GM12878 (cell line): Measurements from ENCODE around the gene MAGEA10. TPM values are rescaled to one million over a fixed set of nuclear protein-coding genes. Genes with fewer than 3 reads are reported as not detected.
"Not testable (repeated sequence)": the region's sequence is repeated elsewhere in the genome, so short reads cannot be mapped to it uniquely, and the experiment has no call there.

Source experiments
- ATAC-seq: fragments of 200-7000 bp; cut with Tn5 transposase; 3 replicates; pipeline ENCODE4 v1.9.1; 2020; ENCODE audit warnings: mild to moderate bottlenecking, moderate library complexity
- BruUV-seq: library from RNA; stranded (reverse); fragments of 400-500 nt; replicated peaks from 2 replicates; lab custom pipeline; 2021; lab: Mats Ljungman, UMichigan
- CTCF ChIA-PET: fragments of 300-600 bp; sonication (Branson Sonifier 250); formaldehyde crosslinking; extraction: SDS; loops from one replicate; lab custom pipeline; 2021; ENCODE audit warnings: inconsistent platforms; lab: Yijun Ruan, JAX
- POLR2A ChIA-PET: fragments of 350-600 bp; formaldehyde crosslinking; extraction: SDS; loops from one replicate; lab custom pipeline; 2021; ENCODE audit warnings: inconsistent platforms; lab: Charles Lee
- RAD21 ChIA-PET: fragments of 300-600 bp; sonication (Branson Sonifier 250); formaldehyde crosslinking; loops from one replicate; lab custom pipeline; 2023; ENCODE audit warnings: antibody characterized with exemption; ENCODE audit not compliant: unreplicated experiment; lab: Charles Lee
- SMC1A ChIA-PET: fragments of 300-600 bp; sonication (Branson Sonifier 250); formaldehyde crosslinking; loops from one replicate; lab custom pipeline; 2023; ENCODE audit not compliant: unreplicated experiment, uncharacterized antibody; lab: Charles Lee
- DNase-seq: peaks from one replicate; pipeline ENCODE4 v3.0.0-alpha.2; 2011; ENCODE audit warnings: low read depth, low spot score
- FAIRE-seq: peaks from 3 replicates; lab custom pipeline; 2011; peaks lifted over from hg19 to GRCh38; lab: Jason Lieb, UNC
- H2AFZ ChIP-seq: 2 replicates; pipeline ENCODE4 v1.6.0; 2011; ENCODE audit warnings: low read depth, low read length, control low read depth; ENCODE audit not compliant: control insufficient read depth
- H3K27ac ChIP-seq: 2 replicates; pipeline ENCODE4 v1.5.1; 2011; ENCODE audit warnings: control low read depth; ENCODE audit not compliant: control insufficient read depth, insufficient read depth
- H3K27me3 ChIP-seq, 2 experiments: replicated peaks in 1 of 2; 2 replicates each; pipeline versions ENCODE4 v1.6.0 to v1.6.1; 2011; ENCODE audit warnings: low read length in 1 of 2; ENCODE audit not compliant: control insufficient read depth in 2 of 2, insufficient read depth in 2 of 2
- H3K36me3 ChIP-seq, 2 experiments: 2 replicates each; pipeline ENCODE4 v1.5.1; 2011; ENCODE audit warnings: low read length in 1 of 2; ENCODE audit not compliant: control insufficient read depth in 2 of 2, insufficient read depth in 2 of 2
- H3K4me1 ChIP-seq: 2 replicates; pipeline ENCODE4 v1.6.1; 2011; ENCODE audit warnings: mild to moderate bottlenecking, low read length, moderate library complexity, mixed read lengths; ENCODE audit not compliant: control insufficient read depth, insufficient read depth
- H3K4me2 ChIP-seq: 2 replicates; pipeline ENCODE4 v1.6.0; 2011; ENCODE audit warnings: control low read depth; ENCODE audit not compliant: control insufficient read depth, insufficient read depth
- H3K4me3 ChIP-seq: fragments of 200-600 bp; sonication (generic); 2 replicates; pipeline ENCODE4 v1.5.1; 2016
- H3K79me2 ChIP-seq: 2 replicates; pipeline ENCODE4 v1.6.0; 2011; ENCODE audit warnings: low read length; ENCODE audit not compliant: control insufficient read depth, insufficient read depth
- H3K9ac ChIP-seq: 2 replicates; pipeline ENCODE4 v1.8.0; 2011; ENCODE audit warnings: low read length, control low read depth, mixed read lengths; ENCODE audit not compliant: control insufficient read depth, insufficient read depth
- H3K9me3 ChIP-seq: replicated peaks from 3 replicates; pipeline ENCODE4 v1.5.1; 2011; ENCODE audit warnings: mild to moderate bottlenecking, low read length; ENCODE audit not compliant: control insufficient read depth, insufficient read depth
- H4K20me1 ChIP-seq: 2 replicates; pipeline ENCODE4 v1.6.0; 2011; ENCODE audit not compliant: control insufficient read depth, insufficient read depth
- ATF7 ChIP-seq: fragments of 450-650 bp; IDR thresholded peaks from 2 replicates; pipeline ENCODE4 v1.6.1; 2016; ENCODE audit warnings: low read depth, mild to moderate bottlenecking
- BACH1 ChIP-seq: fragments of 450-650 bp; IDR thresholded peaks from 2 replicates; pipeline ENCODE4 v1.6.1; 2017; ENCODE audit warnings: mild to moderate bottlenecking, borderline replicate concordance
- BCL11A ChIP-seq: IDR thresholded peaks from 2 replicates; pipeline ENCODE4 v1.6.1; 2011; ENCODE audit warnings: low read depth, low read length
- CBFB ChIP-seq: IDR thresholded peaks from 2 replicates; pipeline ENCODE4 v1.6.1; 2016; ENCODE audit warnings: antibody characterized with exemption, low read depth
- CREM ChIP-seq: IDR thresholded peaks from 2 replicates; pipeline ENCODE4 v1.6.1; 2014; ENCODE audit warnings: antibody characterized with exemption, low read depth
- ESRRA ChIP-seq: IDR thresholded peaks from 2 replicates; pipeline ENCODE4 v1.6.1; 2012; ENCODE audit warnings: mild to moderate bottlenecking, low read length, improper control_type of control experiment
- FOXM1 ChIP-seq: IDR thresholded peaks from 2 replicates; pipeline ENCODE4 v1.6.1; 2012; ENCODE audit warnings: low read depth, mild to moderate bottlenecking, inconsistent platforms, low read length, moderate library complexity
- HDGF ChIP-seq: fragments of 450-650 bp; IDR thresholded peaks from 2 replicates; pipeline ENCODE4 v1.6.1; 2016; ENCODE audit warnings: antibody characterized with exemption
- JUND ChIP-seq: IDR thresholded peaks from 2 replicates; pipeline ENCODE4 v1.6.1; 2012; ENCODE audit warnings: low read depth, mild to moderate bottlenecking, low read length, improper control_type of control experiment, moderate library complexity
- KAT2A ChIP-seq: conservative IDR thresholded peaks from 2 replicates; pipeline ENCODE4 v1.6.1; 2011; ENCODE audit warnings: low read depth, low read length; ENCODE audit not compliant: control insufficient read depth
- MYB ChIP-seq: fragments of 150-350 bp; IDR thresholded peaks from 2 replicates; pipeline ENCODE4 v1.6.1; 2014; ENCODE audit warnings: mild to moderate bottlenecking, low read depth, low read length, borderline replicate concordance
- SPI1 ChIP-seq: IDR thresholded peaks from 2 replicates; pipeline ENCODE4 v1.6.1; 2011; ENCODE audit warnings: low read depth, mild to moderate bottlenecking, low read length, moderate library complexity, borderline replicate concordance; ENCODE audit not compliant: insufficient read depth
- SREBF2 ChIP-seq: IDR thresholded peaks from 2 replicates; pipeline ENCODE4 v1.6.1; 2012; ENCODE audit warnings: mild to moderate bottlenecking, low read length
- TARDBP ChIP-seq: IDR thresholded peaks from 2 replicates; pipeline ENCODE4 v1.6.1; 2016; ENCODE audit warnings: borderline replicate concordance
- TBL1XR1 ChIP-seq: IDR thresholded peaks from 2 replicates; pipeline ENCODE4 v1.6.1; 2012; ENCODE audit warnings: low read depth, low read length, improper control_type of control experiment
- TCF7 ChIP-seq: IDR thresholded peaks from 2 replicates; pipeline ENCODE4 v1.6.1; 2014; ENCODE audit warnings: antibody characterized with exemption, borderline replicate concordance
- ZNF274 ChIP-seq: IDR thresholded peaks from one replicate; pipeline ENCODE4 v1.8.0; 2011; ENCODE audit not compliant: insufficient read length, insufficient read depth
- WGBS: methylation state at CpG from one replicate; pipeline ENCODE4 v1.1.6; 2016; ENCODE audit warnings: low lambda C conversion rate; ENCODE audit not compliant: insufficient replicate concordance, insufficient coverage; ENCODE audit errors: missing lambda C conversion rate; 5-methylcytosine and 5-hydroxymethylcytosine counted together
- in situ Hi-C: fragments of 300-500 bp; cut with MboI; formaldehyde crosslinking; loops from 9 replicates; pipeline ENCODE4 v1.14.3; 2018; ENCODE audit warnings: mixed read lengths
- intact Hi-C: fragments of 100-400 bp; cut with micrococcal nuclease; formaldehyde crosslinking; loops from one replicate; pipeline ENCODE4 v1.14.2; 2022; ENCODE audit not compliant: unreplicated experiment
- polyA plus RNA-seq, 11 experiments: library from polyadenylated mRNA; depleted of rRNA in 4 of 11; unstranded in 6 of 11; stranded (reverse) in 5 of 11; fragments of >200 nt; fragmentation: Nextera tagmentation in 4 of 11; fragmentation: Illumina TruSeq in 1 of 11; extraction: Ambion mirVana in 4 of 11; extraction: Trizol in 1 of 11; gene quantifications; 1 replicate in 1 of 11; 2 replicates in 10 of 11; pipeline versions ENCODE4 v1.2.1 to v1.2.3, GENCODE V29; 2011 to 2016; ENCODE audit warnings: inconsistent platforms in 2 of 11, missing spikeins in 2 of 11, low read depth in 1 of 11
- total RNA-seq, 4 experiments: library from RNA; depleted of rRNA in 3 of 4; stranded (reverse); fragments of >200 nt in 3 of 4; fragmentation: Illumina TruSeq in 1 of 4; extraction: Trizol in 1 of 4; gene quantifications; 2 replicates each; pipeline versions ENCODE4 v1.2.1 to v1.2.3, GENCODE V29; 2013 to 2021
- TF ChIP-seq, protein P1 (sequence below), 3 experiments: IDR thresholded peaks in 2 of 3; conservative IDR thresholded peaks in 1 of 3; 2 replicates each; pipeline ENCODE4 v1.5.1; 2011; ENCODE audit warnings: low read depth in 3 of 3, low read length in 3 of 3, mild to moderate bottlenecking in 3 of 3, control low read depth in 2 of 3, moderate library complexity in 2 of 3, inconsistent platforms in 1 of 3, mixed read lengths in 1 of 3; ENCODE audit not compliant: control insufficient read depth in 2 of 3, insufficient read depth in 1 of 3; ENCODE audit errors: extremely low read depth in 1 of 3
- TF ChIP-seq, protein P2 (sequence below): fragments of 450-650 bp; IDR thresholded peaks from 2 replicates; pipeline ENCODE4 v1.6.1; 2014; ENCODE audit warnings: mild to moderate bottlenecking
- TF ChIP-seq, protein P3 (sequence below): IDR thresholded peaks from 2 replicates; pipeline ENCODE4 v1.6.1; 2012; ENCODE audit warnings: low read length, inconsistent platforms

MAGEA10 gene
- total and polyA plus RNA-seq, 10 of the 15 experiments (the other 5 are each of a cell fraction or from before 2014, with no cell fraction given) = not detected

DNA sequence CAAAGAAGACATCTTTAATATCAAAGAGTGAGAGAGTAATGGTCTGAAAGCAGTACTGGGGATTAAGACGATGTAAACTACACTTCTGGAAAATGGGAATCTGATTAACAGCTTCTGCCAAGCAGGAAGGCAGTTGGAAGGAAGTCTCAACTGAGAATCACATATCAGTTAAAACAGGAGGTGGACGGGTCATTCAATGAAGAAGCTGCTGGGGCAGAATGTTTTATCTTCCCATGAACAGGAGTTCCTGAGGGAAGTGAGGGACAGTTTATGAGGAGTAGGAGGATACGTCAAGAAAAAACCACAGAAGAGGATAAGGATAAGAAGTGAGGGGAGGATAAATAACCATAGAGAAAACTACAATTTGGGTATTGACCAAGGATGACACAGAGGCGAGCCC is 38.7 kb upstream of the MAGEA10 start:
- no peak overlapping the region for H2AFZ ChIP-seq

DNA sequence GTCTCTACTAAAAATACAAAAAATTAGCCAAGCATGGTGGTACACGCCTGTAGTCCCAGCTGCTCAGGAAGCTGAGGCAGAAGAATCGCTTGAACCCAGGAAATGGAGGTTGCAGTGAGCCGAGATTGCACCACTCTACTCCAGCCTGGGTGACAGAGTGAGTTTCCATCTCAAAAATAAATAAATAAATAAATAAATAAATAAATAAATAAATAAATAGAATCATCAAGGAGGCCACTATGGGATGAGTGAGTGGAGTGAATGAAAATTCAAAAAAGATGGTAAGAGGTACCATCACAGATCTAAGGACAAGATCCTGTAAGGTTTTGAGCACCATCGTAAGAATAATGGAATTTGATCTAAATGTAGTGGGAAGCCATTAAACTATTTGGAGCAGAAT is 37.5 kb upstream of the MAGEA10 start:
- H4K20me1 ChIP-seq, H3K27ac ChIP-seq, H2AFZ ChIP-seq, H3K27me3 ChIP-seq, H3K4me3 ChIP-seq, H3K9me3 ChIP-seq, POLR2A ChIA-PET, RAD21 ChIA-PET, SMC1A ChIA-PET, in situ Hi-C loops, H3K4me2 ChIP-seq, BruUV-seq, H3K36me3 ChIP-seq, H3K9ac ChIP-seq, H3K79me2 ChIP-seq, CTCF ChIA-PET, H3K4me1 ChIP-seq, DNase-seq, ATAC-seq, FAIRE-seq, intact Hi-C loops: not testable (repeated sequence)
- 24% methylated on average over 4 of the region's 4 CpGs for WGBS

More for the DNA sequence above, 38.7 kb upstream of the MAGEA10 start:
- H3K27me3 ChIP-seq = no peaks in the 10 kb centered on the region
- no peaks in the 10 kb centered on the region for H3K79me2 ChIP-seq
- POLR2A ChIA-PET = no interaction called here
- intact Hi-C loops = no loop called here
- BruUV-seq = no TSS peak
- H4K20me1 ChIP-seq = no peaks in the 10 kb centered on the region
- WGBS = 6% methylated on average over 4 of the region's 4 CpGs
- no peak overlapping the region for H3K27ac ChIP-seq
- in situ Hi-C loops = no loop called here
- SMC1A ChIA-PET = no interaction called here
- DNase-seq = no peak
- H3K9me3 ChIP-seq = no peaks in the 10 kb centered on the region
- TF ChIP-seq FOXM1 (no peak), ZNF274 (no peak), HDGF (no peak), CREM (no peak), SPI1 (no peak), SREBF2 (no peak), CBFB (no peak), BCL11A (no peak), ESRRA (no peak), ATF7 (no peak), BACH1 (no peak), JUND (no peak), TARDBP (no peak), KAT2A (no peak), TBL1XR1 (no peak), MYB (no peak), TCF7 (no peak)
- TF ChIP-seq, protein P1, sequence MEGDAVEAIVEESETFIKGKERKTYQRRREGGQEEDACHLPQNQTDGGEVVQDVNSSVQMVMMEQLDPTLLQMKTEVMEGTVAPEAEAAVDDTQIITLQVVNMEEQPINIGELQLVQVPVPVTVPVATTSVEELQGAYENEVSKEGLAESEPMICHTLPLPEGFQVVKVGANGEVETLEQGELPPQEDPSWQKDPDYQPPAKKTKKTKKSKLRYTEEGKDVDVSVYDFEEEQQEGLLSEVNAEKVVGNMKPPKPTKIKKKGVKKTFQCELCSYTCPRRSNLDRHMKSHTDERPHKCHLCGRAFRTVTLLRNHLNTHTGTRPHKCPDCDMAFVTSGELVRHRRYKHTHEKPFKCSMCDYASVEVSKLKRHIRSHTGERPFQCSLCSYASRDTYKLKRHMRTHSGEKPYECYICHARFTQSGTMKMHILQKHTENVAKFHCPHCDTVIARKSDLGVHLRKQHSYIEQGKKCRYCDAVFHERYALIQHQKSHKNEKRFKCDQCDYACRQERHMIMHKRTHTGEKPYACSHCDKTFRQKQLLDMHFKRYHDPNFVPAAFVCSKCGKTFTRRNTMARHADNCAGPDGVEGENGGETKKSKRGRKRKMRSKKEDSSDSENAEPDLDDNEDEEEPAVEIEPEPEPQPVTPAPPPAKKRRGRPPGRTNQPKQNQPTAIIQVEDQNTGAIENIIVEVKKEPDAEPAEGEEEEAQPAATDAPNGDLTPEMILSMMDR (IDR thresholded peaks at IDR 0.05 in 2 of 3, conservative IDR thresholded peaks at IDR 0.05 in 1 of 3; ENCODE audit: control insufficient read depth in 2 of 3, extremely low read depth in 1 of 3, insufficient read depth in 1 of 3, low read depth in 3 of 3, low read length in 3 of 3) = no peak
- TF ChIP-seq, protein P2, sequence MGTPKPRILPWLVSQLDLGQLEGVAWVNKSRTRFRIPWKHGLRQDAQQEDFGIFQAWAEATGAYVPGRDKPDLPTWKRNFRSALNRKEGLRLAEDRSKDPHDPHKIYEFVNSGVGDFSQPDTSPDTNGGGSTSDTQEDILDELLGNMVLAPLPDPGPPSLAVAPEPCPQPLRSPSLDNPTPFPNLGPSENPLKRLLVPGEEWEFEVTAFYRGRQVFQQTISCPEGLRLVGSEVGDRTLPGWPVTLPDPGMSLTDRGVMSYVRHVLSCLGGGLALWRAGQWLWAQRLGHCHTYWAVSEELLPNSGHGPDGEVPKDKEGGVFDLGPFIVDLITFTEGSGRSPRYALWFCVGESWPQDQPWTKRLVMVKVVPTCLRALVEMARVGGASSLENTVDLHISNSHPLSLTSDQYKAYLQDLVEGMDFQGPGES = no peak
- TF ChIP-seq, protein P3, sequence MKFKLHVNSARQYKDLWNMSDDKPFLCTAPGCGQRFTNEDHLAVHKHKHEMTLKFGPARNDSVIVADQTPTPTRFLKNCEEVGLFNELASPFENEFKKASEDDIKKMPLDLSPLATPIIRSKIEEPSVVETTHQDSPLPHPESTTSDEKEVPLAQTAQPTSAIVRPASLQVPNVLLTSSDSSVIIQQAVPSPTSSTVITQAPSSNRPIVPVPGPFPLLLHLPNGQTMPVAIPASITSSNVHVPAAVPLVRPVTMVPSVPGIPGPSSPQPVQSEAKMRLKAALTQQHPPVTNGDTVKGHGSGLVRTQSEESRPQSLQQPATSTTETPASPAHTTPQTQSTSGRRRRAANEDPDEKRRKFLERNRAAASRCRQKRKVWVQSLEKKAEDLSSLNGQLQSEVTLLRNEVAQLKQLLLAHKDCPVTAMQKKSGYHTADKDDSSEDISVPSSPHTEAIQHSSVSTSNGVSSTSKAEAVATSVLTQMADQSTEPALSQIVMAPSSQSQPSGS = no peak
- FAIRE-seq = no peak
- no peaks in the 10 kb centered on the region for H3K36me3 ChIP-seq
- CTCF ChIA-PET = no interaction called here
- RAD21 ChIA-PET = no interaction called here
- H3K4me1 ChIP-seq = no peaks in the 10 kb centered on the region
- H3K4me2 ChIP-seq = no peak overlapping the region
- H3K9ac ChIP-seq = no peak overlapping the region
- no peak for ATAC-seq
- H3K4me3 ChIP-seq = no peak overlapping the region
